Omental fat pad (tissue), 4 donors: Measurements from ENCODE around the gene MAGEB4. TPM values are rescaled to one million over a fixed set of nuclear protein-coding genes. Genes with fewer than 3 reads are reported as not detected.
"Not testable (repeated sequence)": the region's sequence is repeated elsewhere in the genome, so short reads cannot be mapped to it uniquely, and the experiment has no call there.

ENCODE experiments used
- ATAC-seq: fragments of 150-250 bp; one replicate; pipeline ENCODE4 v1.9.1; 2016; ENCODE audit warnings: mild to moderate bottlenecking, moderate library complexity; ENCODE audit not compliant: low FRiP score
- DNase-seq: peaks from one replicate; pipeline ENCODE4 v3.0.0-alpha.2; 2019; ENCODE audit warnings: low spot score
- CTCF ChIP-seq, 3 donors: fragments of 450-650 bp; IDR thresholded peaks; one replicate each; pipeline ENCODE4 v1.5.1; 2016 to 2017; ENCODE audit warnings: antibody characterized with exemption in 3 of 3, mild to moderate bottlenecking in 3 of 3, moderate library complexity in 2 of 3
- total RNA-seq, 4 donors: library from RNA; depleted of rRNA; stranded (reverse); fragments of >200 nt; gene quantifications; one replicate each; pipeline ENCODE4 v1.1.0, GENCODE V29; 2016

Gene MAGEB4
- not detected for total RNA-seq

GRCh38 chrX:30241724-30242415 is at the start of gene MAGEB4:
Gene MAGEB4, plus strand, starts transcription at chrX:30242000. Its CDS starts 136 bp downstream, at chrX:30242136.
- no peak for ATAC-seq

GRCh38 chrX:30193910-30194309 is 47.9 kb upstream of the MAGEB4 start:
- not testable (repeated sequence) for ATAC-seq, DNase-seq

More at GRCh38 chrX:30241724-30242415, at the start of gene MAGEB4:
- DNase-seq = no peak
- TF ChIP-seq CTCF (IDR thresholded peaks at IDR 0.05) = no peak

- no peak for TF ChIP-seq CTCF (IDR thresholded peaks at IDR 0.05)
Measured at GRCh38 chrX:30196322-30196721, 45.5 kb upstream of the MAGEB4 start.

GRCh38 chrX:30212172-30212571 is 29.6 kb upstream of the MAGEB4 start:
- no peak for ATAC-seq
- no peak for TF ChIP-seq CTCF (IDR thresholded peaks at IDR 0.05)
- DNase-seq = no peak

More at GRCh38 chrX:30196322-30196721, 45.5 kb upstream of the MAGEB4 start:
- ATAC-seq (no peak), DNase-seq (no peak)

GRCh38 chrX:30215357-30215843 is 26.4 kb upstream of the MAGEB4 start, which contains the start of gene MAGEB2:
Gene MAGEB2, plus strand, starts transcription at chrX:30215563. Its CDS starts 3,018 bp downstream, at chrX:30218581.
- DNase-seq (no peak), ATAC-seq (no peak)
- no peak for TF ChIP-seq CTCF (IDR thresholded peaks at IDR 0.05)

GRCh38 chrX:30217465-30217864 is 24.3 kb upstream of the MAGEB4 start:
- ATAC-seq (no peak), DNase-seq (no peak)
- no peak for TF ChIP-seq CTCF (IDR thresholded peaks at IDR 0.05)

- DNase-seq = no peak
- ATAC-seq = no peak
- TF ChIP-seq CTCF (IDR thresholded peaks at IDR 0.05) = no peak
Measured at GRCh38 chrX:30219372-30219771, 22.4 kb upstream of the MAGEB4 start.
